OCI-LY1 (cell line): ENCODE data around the gene SLC5A11.

Source experiments
- EZH2 ChIP-seq: fragments of 200-600 bp; sonication (generic), shearing (Covaris generic); IDR thresholded peaks from 2 replicates; pipeline ENCODE4 v1.8.0; 2017; ENCODE audit warnings: borderline replicate concordance, mixed run types, mild to moderate bottlenecking, antibody characterized with exemption, low read length, moderate library complexity, mixed read lengths
- TF ChIP-seq, protein P1 (sequence below): fragments of 200-600 bp; sonication (generic), shearing (Covaris generic); IDR thresholded peaks from 2 replicates; pipeline ENCODE4 v1.5.1; 2017; ENCODE audit warnings: mild to moderate bottlenecking, antibody characterized with exemption, low read length, moderate library complexity, mixed read lengths

DNA sequence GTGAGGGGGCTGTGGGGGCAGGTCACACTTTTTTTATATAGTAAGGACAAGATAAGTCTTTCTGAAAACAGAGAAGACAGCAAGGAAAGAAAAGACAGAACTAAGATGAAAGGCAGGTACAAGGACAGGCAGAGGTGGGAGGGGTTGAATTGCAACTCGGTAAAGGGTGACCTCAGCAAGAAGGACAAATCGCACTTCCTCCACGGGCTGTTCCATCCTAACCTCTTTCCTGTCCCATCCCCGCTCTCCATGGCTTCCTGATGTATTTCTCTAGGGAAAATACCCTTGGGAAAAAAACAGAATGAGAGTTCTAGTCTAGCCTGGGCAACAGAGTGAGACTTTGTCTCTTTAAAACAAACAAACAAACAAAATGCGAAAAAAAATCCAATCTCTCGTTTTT lies 112.1 kb downstream of the SLC5A11 start:
- TF ChIP-seq, protein P1, sequence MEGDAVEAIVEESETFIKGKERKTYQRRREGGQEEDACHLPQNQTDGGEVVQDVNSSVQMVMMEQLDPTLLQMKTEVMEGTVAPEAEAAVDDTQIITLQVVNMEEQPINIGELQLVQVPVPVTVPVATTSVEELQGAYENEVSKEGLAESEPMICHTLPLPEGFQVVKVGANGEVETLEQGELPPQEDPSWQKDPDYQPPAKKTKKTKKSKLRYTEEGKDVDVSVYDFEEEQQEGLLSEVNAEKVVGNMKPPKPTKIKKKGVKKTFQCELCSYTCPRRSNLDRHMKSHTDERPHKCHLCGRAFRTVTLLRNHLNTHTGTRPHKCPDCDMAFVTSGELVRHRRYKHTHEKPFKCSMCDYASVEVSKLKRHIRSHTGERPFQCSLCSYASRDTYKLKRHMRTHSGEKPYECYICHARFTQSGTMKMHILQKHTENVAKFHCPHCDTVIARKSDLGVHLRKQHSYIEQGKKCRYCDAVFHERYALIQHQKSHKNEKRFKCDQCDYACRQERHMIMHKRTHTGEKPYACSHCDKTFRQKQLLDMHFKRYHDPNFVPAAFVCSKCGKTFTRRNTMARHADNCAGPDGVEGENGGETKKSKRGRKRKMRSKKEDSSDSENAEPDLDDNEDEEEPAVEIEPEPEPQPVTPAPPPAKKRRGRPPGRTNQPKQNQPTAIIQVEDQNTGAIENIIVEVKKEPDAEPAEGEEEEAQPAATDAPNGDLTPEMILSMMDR, result no peak
- no peak for TF ChIP-seq EZH2
